Transverse colon (tissue), 4 donors: Measurements from ENCODE around the gene UBAC2. TPM values are rescaled to one million over a fixed set of nuclear protein-coding genes. Genes with fewer than 3 reads are reported as not detected.

Source experiments
- DNase-seq: peaks from one replicate; pipeline ENCODE4 v3.0.0-alpha.2; 2019
- H3K27ac ChIP-seq, 4 donors: fragments of 200-600 bp; sonication (generic); 2 replicates each; pipeline ENCODE4 v1.5.1; 2016 to 2018; ENCODE audit warnings: inconsistent platforms in 4 of 4
- H3K27me3 ChIP-seq: fragments of 200-600 bp; sonication (generic); 2 replicates; pipeline ENCODE4 v1.5.1; 2017; ENCODE audit warnings: inconsistent platforms
- H3K36me3 ChIP-seq, 4 donors: fragments of 200-600 bp; sonication (generic); 2 replicates each; pipeline ENCODE4 v1.5.1; 2017 to 2019; ENCODE audit warnings: inconsistent platforms in 4 of 4
- H3K4me1 ChIP-seq, 4 donors: fragments of 200-600 bp; sonication (generic); 2 replicates each; pipeline ENCODE4 v1.5.1; 2017 to 2020; ENCODE audit warnings: inconsistent platforms in 4 of 4
- H3K4me3 ChIP-seq, 4 donors: fragments of 200-600 bp; sonication (generic); 1 replicate in 1 of 4; 2 replicates in 3 of 4; pipeline versions ENCODE4 v1.5.1 to v1.6.1; 2017 to 2019; ENCODE audit warnings: inconsistent platforms in 4 of 4
- H3K9me3 ChIP-seq, 2 donors: fragments of 200-600 bp; sonication (generic); 2 replicates each; pipeline ENCODE4 v1.5.1; 2017 to 2019; ENCODE audit warnings: inconsistent platforms in 2 of 2
- CTCF ChIP-seq, 5 experiments: fragments of 200-600 bp in 3 of 5; fragments of 450-650 bp in 2 of 5; sonication (generic) in 3 of 5; IDR thresholded peaks; 1 replicate in 2 of 5; 2 replicates in 3 of 5; pipeline ENCODE4 v1.5.1; 2016 to 2017; ENCODE audit warnings: antibody characterized with exemption in 5 of 5, inconsistent platforms in 3 of 5, mild to moderate bottlenecking in 2 of 5, moderate library complexity in 1 of 5
- EP300 ChIP-seq: sonication (generic); formaldehyde crosslinking; IDR thresholded peaks from one replicate; pipeline ENCODE4 v1.6.1; 2017; ENCODE audit warnings: antibody characterized with exemption, low read depth
- POLR2A ChIP-seq: fragments of 450-650 bp; IDR thresholded peaks from one replicate; pipeline ENCODE4 v1.6.1; 2016; ENCODE audit warnings: antibody characterized with exemption, mild to moderate bottlenecking, moderate library complexity
- POLR2AphosphoS5 ChIP-seq, 3 donors: sonication (generic); formaldehyde crosslinking; IDR thresholded peaks; one replicate each; pipeline ENCODE4 v1.6.1; 2016; ENCODE audit warnings: antibody characterized with exemption in 3 of 3
- WGBS, 2 donors: methylation state at CpG; one replicate each; pipeline ENCODE4 v1.1.5; 2018; ENCODE audit warnings: low coverage in 1 of 2; 5-methylcytosine and 5-hydroxymethylcytosine counted together
- in situ Hi-C, 4 donors: fragments of 200-750 bp; cut with MboI; loops; one replicate each; pipeline versions ENCODE4 v1.15.0 to v1.15.1; 2017; ENCODE audit warnings: low sequenced_read_pairs in 3 of 4, low pct_ligation_motif_present in 1 of 4, low pct_unique_long_range_greater_than_20kb in 1 of 4
- intact Hi-C: fragments of 100-400 bp; cut with DNase I; formaldehyde crosslinking; loops from one replicate; pipeline ENCODE4 v1.15.1; 2023; ENCODE audit warnings: low total_unique reads
- total RNA-seq, 4 donors: library from RNA; depleted of rRNA; stranded (reverse); fragments of >200 nt; gene quantifications; one replicate each; pipeline ENCODE4 v1.1.0, GENCODE V29; 2016

Gene UBAC2
- total RNA-seq, 4 donors from 2014 or later = 34.4 to 77.3 (median 66.5) TPM

GRCh38 chr13:99250982-99251825 lies 50.5 kb downstream of the UBAC2 start:
- intact Hi-C loops = no loop called here

GRCh38 chr13:99251921-99252320 lies 51.3 kb downstream of the UBAC2 start:
- intact Hi-C loops = no loop called here
- Histone ChIP-seq H3K27ac (no peak overlapping the region), H3K9me3 (no peaks in the 10 kb centered on the region), H3K36me3 (peaks cover 0 to 14% (median 5%) of the 10 kb centered on the region in 4 donors), H3K4me3 (no peak overlapping the region), H3K27me3 (no peaks in the 10 kb centered on the region), H3K4me1 (peaks cover 0 to 4% (median 0%) of the 10 kb centered on the region in 4 donors)
- in situ Hi-C loops = no loop called here
- WGBS, 2 donors = 85 to 91% methylated on average over 4 of the region's 4 CpGs
- no peak for TF ChIP-seq POLR2A
- TF ChIP-seq CTCF (IDR thresholded peaks at IDR 0.05) = no peak
- TF ChIP-seq POLR2AphosphoS5 (IDR thresholded peaks at IDR 0.05) = no peak
- TF ChIP-seq EP300 = no peak
- DNase-seq = no peak

More at GRCh38 chr13:99250982-99251825, 50.5 kb downstream of the UBAC2 start:
- H3K9me3 ChIP-seq = no peaks in the 10 kb centered on the region
- TF ChIP-seq POLR2AphosphoS5 (IDR thresholded peaks at IDR 0.05) = no peak
- no peak for TF ChIP-seq CTCF (IDR thresholded peaks at IDR 0.05)
- TF ChIP-seq POLR2A = no peak
- no peak for TF ChIP-seq EP300
- no peak overlapping the region for H3K27ac ChIP-seq
- no peak for DNase-seq
- WGBS, 2 donors = 80 to 87% methylated on average over 3 to 5 of the region's 5 CpGs
- peaks cover 0 to 14% (median 5%) of the 10 kb centered on the region in 4 donors for H3K36me3 ChIP-seq
- H3K4me3 ChIP-seq = no peak overlapping the region
- no peaks in the 10 kb centered on the region for H3K4me1 ChIP-seq
- H3K27me3 ChIP-seq = no peaks in the 10 kb centered on the region
- in situ Hi-C loops = no loop called here

- Histone ChIP-seq H3K27me3 (no peaks in the 10 kb centered on the region), H3K4me1 (peaks cover 0 to 4% (median 0%) of the 10 kb centered on the region in 4 donors), H3K4me3 (no peak overlapping the region), H3K9me3 (no peaks in the 10 kb centered on the region), H3K27ac (no peak overlapping the region), H3K36me3 (peaks cover 0 to 6% (median 3%) of the 10 kb centered on the region in 4 donors)
- intact Hi-C loops (no loop called here), in situ Hi-C loops (no loop called here)
- no peak for DNase-seq
- TF ChIP-seq EP300 (no peak), POLR2A (no peak), CTCF (IDR thresholded peaks at IDR 0.05) (no peak), POLR2AphosphoS5 (IDR thresholded peaks at IDR 0.05) (no peak)
- WGBS, 2 donors = 90 to 94% methylated on average over 12 to 14 of the region's 14 CpGs
Observed at GRCh38 chr13:99254830-99255229, 54.2 kb downstream of the UBAC2 start.

GRCh38 chr13:99255271-99255670 lies 54.6 kb downstream of the UBAC2 start:
- TF ChIP-seq EP300 (no peak), CTCF (IDR thresholded peaks at IDR 0.05) (no peak), POLR2AphosphoS5 (IDR thresholded peaks at IDR 0.05) (no peak), POLR2A (no peak)
- in situ Hi-C loops = no loop called here
- no peak for DNase-seq

More at GRCh38 chr13:99255271-99255670, 54.6 kb downstream of the UBAC2 start:
- intact Hi-C loops = no loop called here
- H3K4me1 ChIP-seq = peaks cover 0 to 4% (median 0%) of the 10 kb centered on the region in 4 donors
- no peak overlapping the region for H3K27ac ChIP-seq
- 75 to 80% methylated on average over 2 to 10 of the region's 10 CpGs for WGBS, 2 donors
- H3K4me3 ChIP-seq = no peak overlapping the region
- H3K9me3 ChIP-seq = no peaks in the 10 kb centered on the region
- no peaks in the 10 kb centered on the region for H3K27me3 ChIP-seq
- peaks cover 0 to 6% (median 3%) of the 10 kb centered on the region in 4 donors for H3K36me3 ChIP-seq
